GM23248 (cell line): ENCODE data around the gene ZNF576.

Experiments used
- EZH2 ChIP-seq: fragments of 200-600 bp; sonication (generic); IDR thresholded peaks from 2 replicates; pipeline ENCODE4 v1.6.1; 2018; ENCODE audit warnings: antibody characterized with exemption, mild to moderate bottlenecking; ENCODE audit not compliant: insufficient read depth, poor library complexity, severe bottlenecking
- EZH2phosphoT487 ChIP-seq: fragments of 200-600 bp; sonication (generic); IDR thresholded peaks from 2 replicates; pipeline ENCODE4 v1.6.1; 2018; ENCODE audit warnings: antibody characterized with exemption, moderate library complexity, mild to moderate bottlenecking, low read depth; ENCODE audit not compliant: insufficient read depth

- TF ChIP-seq EZH2 (no peak), EZH2phosphoT487 (no peak)
Measured at GRCh38 chr19:43633520-43633919, 37.1 kb downstream of the ZNF576 start.
